Endometrium (tissue), 2 donors: ENCODE data around the gene MATN1.
"Not testable (repeated sequence)": the region's sequence is repeated elsewhere in the genome, so short reads cannot be mapped to it uniquely, and the experiment has no call there.

Experiments used
- FAIRE-seq: peaks from 2 replicates; lab custom pipeline; 2012; peaks lifted over from hg19 to GRCh38; lab: Jason Lieb, UNC
- donor health status: control.
- donor health status: control.

Gene MATN1

DNA sequence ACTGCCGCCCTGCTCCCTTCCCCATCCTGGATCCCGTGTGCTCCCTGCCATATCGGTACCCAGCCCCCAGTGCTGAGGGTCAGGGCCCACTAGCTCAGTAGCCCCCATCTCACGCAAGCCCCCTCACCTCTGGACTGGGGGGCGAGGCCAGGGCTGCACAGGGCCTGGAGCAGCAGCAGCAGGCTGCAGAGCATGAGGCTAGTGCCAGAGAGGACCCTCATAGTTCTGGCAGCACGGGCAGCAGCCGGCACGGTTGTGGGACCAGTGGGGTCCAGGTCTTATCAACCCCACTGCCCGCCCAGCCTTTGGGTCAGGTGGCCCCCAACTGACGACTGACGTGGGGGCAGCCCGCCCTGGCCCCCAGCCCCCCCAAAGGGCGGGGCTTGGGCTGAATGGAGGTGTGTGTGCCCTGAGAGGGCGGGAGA lies at the start of gene MATN1:
Gene MATN1, minus strand, starts transcription at position 255 of the 425 bp plus-strand sequence. Its CDS starts 34 bp downstream, at position 221.
- FAIRE-seq, result no peak

DNA sequence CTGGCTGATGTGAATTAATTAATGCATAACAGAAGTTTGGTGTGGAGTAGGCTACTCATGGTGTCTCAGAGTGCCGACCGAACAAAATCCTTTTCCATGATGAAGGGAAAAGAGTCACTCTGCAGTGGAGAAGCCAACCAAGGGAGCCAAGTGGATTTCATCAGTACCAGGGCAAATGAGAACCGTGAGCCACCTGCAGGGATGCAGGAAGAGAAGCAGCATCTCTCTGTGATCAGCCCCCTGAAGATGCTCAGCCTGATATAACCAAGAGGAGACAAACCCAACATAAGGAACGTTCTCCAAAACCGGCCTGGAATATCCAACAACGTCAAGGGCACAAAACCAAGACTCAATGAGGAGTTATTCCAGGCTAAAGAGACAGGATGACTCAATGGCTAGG lies 47.6 kb upstream of the MATN1 start:
- no peak for FAIRE-seq

GRCh38 chr1:30770150-30770549 lies 46.8 kb upstream of the MATN1 start:
- FAIRE-seq, result no peak

- no peak for FAIRE-seq
These were observed 45.7 kb upstream of the MATN1 start for GRCh38 chr1:30768830-30769718.

GRCh38 chr1:30768159-30768829 lies 44.9 kb upstream of the MATN1 start:
- FAIRE-seq, result no peak

DNA sequence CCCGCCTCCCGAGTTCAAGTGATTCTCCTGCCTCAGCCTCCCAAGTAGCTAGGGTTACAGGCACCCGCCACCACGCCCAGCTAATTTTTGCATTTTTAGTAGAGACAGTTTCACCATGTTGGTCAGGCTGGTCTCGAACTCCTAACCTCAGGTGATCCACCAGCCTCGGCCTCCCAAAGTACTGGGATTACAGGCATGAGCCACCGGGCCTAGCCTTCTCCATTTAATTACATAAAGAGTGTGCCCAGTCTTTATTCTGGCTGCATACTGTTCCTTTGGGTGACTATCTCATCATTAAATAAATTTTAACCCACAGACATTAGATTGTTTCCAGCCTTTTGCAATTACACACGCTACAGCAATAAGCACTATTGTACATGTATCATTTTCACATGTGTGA lies 43.6 kb upstream of the MATN1 start:
- not testable (repeated sequence) for FAIRE-seq

GRCh38 chr1:30765556-30766434 lies 42.4 kb upstream of the MATN1 start:
- FAIRE-seq, result no peak

DNA sequence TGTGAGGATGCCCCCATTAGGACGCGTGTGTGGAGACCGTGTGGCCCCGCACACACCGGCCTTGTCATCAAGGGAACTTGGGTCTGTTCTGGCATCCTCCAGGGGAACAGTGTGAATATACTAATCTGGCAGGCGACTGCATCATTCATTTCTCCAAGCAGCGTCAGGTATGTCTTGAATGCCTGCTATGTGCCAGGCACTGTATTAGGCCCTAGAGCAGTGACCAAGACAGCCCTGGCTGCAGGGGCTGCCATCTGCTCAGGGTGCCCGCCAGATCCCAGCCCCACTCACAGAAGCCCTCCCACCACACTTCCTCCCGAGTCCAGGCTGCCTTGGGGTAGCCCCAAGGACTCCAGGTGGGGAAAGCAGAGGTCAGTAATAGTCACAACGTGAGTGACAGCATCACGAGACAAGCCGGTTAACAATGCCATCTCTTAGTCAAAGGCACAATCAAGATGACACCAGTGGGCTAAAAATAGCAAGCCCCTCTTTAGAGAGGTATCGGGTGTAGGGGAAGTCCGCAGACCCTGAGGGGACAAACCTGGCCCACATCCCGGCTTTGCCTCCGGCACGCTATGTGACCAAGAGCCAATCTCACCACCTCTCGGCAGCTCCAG lies 41.7 kb upstream of the MATN1 start:
- no peak for FAIRE-seq

- FAIRE-seq, result no peak
These were observed 41.0 kb upstream of the MATN1 start for GRCh38 chr1:30764396-30764795.

DNA sequence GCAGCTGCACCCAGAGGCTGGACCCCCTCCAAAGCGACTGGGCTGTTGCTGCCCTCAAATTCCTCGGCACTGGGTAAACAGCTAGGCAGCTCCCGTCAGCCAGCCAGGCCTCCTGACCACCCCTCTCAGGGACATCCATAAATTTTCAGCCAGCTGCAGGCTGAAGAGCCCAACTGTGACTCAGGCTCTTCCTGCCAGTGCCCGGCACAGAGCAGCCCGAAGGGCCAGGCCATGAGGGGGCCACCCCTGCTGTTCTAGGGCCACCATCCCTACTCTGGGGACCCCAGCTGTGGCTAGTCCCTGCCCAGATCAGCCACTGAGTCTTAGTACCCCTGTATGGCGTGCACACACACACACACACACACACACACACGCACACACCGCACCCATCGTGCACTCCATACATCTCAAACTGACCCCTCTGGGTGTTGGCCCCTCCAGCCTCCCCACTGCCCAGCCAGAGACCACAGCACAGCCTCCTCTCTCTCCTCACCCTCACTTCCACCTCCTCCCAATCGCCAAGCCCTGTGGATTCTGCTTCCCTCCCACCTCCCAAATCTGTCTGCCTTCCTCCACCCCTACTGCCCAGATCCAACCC lies 40.4 kb upstream of the MATN1 start:
- FAIRE-seq, result no peak

- no peak for FAIRE-seq
These were observed 39.7 kb upstream of the MATN1 start for GRCh38 chr1:30762930-30763650.

DNA sequence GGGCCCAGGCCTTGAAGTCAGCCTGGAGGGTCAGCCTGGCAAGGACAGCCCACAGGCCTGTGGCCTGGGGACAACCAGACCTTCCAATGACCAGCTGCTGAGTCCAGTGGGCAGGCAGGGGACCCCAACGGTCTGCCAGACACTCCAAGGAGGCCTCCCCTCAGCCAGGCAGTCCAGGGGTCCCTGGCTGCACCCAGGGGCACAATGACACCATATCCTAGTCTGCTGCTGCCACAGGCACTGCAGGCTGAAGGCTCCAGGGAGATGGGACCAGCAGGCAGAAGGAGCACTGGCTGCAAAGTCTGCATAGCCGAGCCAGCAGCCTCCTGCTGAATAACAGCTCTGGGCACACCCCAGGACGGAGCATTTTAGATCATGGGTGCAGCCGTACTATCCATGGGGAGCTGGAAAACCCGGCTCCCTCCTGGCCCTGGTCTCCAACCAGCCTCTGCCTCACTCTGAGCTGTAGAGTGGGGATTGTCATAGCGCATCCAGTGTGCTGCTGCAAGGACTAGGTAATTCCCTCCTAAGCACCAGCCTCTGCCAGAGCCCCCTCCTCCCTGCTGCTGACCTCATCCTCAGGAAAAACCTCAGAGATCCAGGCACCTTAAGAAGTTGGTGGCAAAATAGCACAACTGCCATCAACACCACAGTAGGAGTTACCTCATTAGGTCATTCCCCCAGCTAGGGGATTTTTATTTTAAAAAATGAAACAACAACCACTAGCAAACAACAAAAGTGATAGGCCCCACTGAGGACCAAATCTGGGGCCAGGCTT lies 39.0 kb upstream of the MATN1 start:
- no peak for FAIRE-seq

DNA sequence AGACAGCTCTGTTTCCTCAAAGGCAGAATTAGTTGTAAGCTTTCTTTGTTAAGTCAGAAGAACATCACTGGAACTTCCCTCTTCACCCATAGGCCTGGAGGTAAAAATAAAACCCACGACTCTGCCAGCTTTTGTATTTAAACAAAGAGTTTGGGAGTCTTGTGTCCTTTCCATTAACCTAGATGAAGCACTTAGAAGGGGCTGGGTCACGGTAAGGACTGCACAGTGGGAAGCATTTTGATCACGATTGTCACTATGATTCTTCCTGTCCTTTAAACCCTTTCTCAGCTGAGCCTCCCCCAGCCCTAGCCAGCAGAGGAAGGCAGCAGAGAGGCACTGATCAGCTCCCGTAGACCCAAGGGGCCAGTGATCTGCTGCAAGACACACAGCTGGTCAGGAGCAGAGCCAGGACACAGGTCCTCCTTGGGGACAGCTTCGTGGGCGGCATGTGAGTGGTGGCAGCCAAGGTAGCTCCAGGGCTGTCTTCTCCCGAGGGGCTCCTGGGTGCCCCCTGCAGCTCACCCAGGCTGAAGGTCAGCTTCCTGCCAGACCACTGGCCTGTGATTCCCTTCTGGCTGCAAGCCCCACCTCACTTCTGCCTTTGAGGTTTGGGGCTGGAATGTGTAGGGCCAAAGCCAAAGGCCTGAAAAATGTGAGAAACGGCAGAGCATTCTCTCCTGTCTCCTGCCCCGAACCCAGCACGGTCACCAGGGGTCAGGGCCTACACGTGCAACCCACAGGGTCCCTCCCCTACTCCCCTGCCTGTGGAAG lies 38.2 kb upstream of the MATN1 start:
- no peak for FAIRE-seq

- no peak for FAIRE-seq
These were observed 37.4 kb upstream of the MATN1 start for GRCh38 chr1:30760596-30761324.

DNA sequence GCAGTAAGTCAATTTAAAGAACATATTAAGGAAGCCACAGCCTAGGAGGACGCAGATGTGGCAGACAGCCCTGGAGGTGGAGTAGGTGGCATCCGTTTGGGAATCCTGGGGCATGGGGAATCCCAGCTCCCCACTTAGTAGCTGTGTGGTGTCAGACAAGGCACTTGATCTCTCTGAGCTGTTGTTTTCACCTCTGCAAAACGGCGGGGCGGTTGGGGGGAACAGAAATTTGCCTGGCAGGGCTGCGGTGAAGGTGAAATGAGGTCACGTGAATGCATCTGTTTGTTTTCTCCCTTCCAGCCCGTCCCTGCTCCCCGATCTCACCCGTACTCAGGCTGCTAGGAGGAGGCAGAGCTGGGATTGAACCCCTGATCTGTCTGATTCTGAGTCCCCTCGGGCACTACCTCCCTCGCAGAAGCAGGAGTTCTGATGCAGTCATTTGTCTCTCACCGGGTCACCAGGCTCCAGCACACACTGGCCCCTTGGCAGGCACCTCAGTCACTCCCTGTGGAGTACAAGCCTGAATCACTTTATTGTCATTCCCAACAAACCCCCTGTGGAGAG lies 36.4 kb upstream of the MATN1 start:
- FAIRE-seq, result no peak

DNA sequence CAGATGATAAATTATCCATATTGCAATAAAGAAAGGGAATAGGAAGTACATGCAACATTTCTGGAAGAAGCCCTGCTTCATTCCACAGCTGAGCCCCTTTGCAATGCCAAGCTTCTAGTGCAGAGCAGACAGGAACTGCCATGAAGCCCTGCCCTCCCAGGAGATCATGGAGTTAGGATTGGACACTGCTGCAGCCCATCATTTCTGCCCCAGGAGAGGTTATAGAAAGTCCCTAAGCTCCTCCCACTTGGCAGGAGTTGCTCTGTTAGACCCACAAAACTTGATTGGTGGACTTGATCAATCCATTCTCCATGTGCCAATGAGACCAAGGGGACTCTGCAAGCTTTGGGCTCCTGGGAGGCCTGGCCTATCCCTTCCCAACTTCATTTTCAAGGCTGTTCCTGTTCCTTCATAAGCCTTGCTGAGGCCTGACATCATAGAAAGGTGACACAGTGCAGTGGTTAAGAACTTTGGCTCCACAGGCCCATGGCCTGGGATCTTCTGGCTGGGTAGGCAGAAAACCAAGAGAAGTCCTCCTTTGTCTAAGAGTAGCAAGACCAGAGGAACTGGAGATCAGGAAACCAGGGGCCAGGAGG lies 35.5 kb upstream of the MATN1 start:
- FAIRE-seq, result no peak

DNA sequence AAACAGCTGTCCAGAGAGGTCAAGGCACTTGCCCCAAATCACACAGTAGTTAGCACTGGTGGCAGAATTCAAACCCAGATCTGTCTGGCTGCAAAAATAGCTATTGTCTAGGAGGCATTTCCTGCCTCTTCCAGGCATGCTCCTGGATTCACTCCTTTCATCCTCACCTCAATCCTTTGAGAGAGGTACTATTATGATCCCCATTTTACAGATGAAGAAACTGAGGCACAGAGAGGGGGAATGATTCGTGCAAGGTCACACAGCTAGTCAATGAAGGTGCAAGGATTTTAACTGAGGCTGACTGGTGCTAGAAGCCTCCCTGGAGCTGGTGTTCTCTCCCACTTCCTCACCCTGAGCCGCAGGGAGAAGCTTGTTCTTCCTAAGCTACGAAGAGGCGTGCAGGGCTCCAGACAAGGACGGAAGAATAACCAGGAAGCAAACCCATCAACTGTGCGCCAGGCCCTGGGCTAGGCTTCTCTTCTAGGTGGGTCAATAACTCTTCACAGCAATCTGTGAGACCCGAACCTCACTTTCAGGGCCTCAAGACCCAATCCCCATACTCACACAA lies 34.8 kb upstream of the MATN1 start:
- no peak for FAIRE-seq
